GM18868 (cell line): ENCODE measurements around the gene SAP130.

Source experiments
- ATAC-seq: cut with Tn5 transposase; IDR thresholded peaks from one replicate; pipeline ENCODE4 v1.9.1; 2021; ENCODE audit warnings: mild to moderate bottlenecking, moderate library complexity; ENCODE audit not compliant: unreplicated experiment

SAP130 gene

GRCh38 chr2:128027801-128028667 lies at the start of gene SAP130:
Gene SAP130 (minus strand): TSS chr2:128028059. CDS start chr2:128026292, 1,767 bp downstream.
- peak; percentile 79 for ATAC-seq

GRCh38 chr2:128076461-128077106 lies 48.7 kb upstream of the SAP130 start:
- ATAC-seq, result no peak

- no peak for ATAC-seq
Observed at GRCh38 chr2:128073278-128073677, 45.4 kb upstream of the SAP130 start.

- ATAC-seq, result no peak
Observed at GRCh38 chr2:128069769-128070168, 41.9 kb upstream of the SAP130 start.

GRCh38 chr2:128064353-128064752 lies 36.5 kb upstream of the SAP130 start:
- ATAC-seq, result no peak

GRCh38 chr2:128062571-128062970 lies 34.7 kb upstream of the SAP130 start:
- no peak for ATAC-seq

- no peak for ATAC-seq
Observed at GRCh38 chr2:128058114-128058513, 30.3 kb upstream of the SAP130 start.

DNA sequence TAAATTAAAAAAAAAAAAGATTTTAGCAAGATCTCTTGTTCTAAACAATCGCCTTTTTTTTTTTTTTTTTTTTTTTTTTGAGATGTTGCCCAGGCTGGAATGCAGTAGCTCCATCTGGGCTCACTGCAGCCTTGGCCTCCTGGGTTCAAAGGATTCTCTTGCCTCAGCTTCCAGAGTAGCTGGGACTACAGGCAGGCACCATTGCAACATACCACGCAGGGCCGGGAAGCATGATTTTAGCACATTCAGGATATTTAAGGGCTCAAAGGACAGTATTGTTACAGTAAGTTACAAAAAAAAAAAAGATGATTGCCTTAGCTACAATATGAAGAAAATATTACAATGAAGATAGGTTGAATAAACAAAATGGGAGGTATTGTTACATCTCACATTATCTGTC lies 29.5 kb upstream of the SAP130 start:
- ATAC-seq, result no peak

DNA sequence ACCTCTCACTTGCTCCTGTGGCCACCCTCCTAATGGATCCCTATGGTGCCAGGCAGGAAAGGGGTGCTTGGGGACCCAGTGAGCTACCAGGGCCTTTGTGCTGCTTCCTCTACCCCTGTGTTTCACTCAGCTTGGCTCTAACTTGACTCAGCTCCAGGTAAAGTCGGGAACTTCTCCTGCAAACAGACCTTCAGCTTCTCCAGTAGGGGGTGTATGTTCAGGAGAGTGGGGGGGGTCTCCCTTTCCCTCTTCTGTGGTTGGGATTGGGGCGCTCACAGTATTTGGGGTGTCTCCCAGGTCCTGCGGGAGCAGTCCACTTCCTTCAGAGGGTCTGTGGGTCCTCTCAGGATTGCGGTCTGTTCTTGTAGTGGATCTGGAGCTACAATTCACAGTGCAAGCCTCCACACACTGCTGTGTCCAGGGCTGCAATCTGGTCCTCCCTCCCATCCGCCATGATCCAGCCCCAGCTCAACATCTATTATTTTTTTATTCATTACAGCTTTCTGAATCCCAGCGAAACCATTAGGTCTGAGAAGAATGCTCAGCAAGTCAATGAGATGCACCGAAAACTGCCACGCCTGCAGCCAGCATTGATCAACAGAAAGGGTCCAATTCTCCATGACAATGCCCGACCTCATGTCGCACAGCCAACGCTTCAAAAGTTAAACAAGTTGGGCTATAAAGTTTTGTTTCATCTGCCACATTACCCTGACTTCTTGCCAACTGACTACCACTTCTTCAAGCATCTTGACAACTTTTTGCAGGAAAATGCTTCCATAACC lies 26.4 kb upstream of the SAP130 start:
- ATAC-seq, result no peak

GRCh38 chr2:128053331-128053730 lies 25.5 kb upstream of the SAP130 start:
- no peak for ATAC-seq

DNA sequence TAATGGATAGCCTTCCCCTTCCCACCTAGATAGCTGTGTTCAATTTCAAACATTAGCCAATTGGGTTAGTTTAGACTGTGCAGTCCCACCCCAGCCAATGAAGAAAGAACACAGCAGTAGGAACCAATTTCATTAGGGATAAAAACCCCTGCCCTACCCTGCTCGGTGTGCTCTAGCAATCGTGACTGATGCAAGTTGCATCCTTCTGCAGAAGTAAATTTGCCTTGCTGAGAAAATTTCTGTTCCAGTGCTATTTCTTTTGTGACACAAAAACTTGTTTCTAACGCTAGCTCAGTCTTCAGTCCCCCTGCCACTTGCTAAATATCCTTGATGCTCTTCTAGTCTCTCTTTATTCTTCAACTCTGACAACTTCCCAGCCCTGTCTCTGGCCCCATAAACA lies 15.2 kb upstream of the SAP130 start:
- no peak for ATAC-seq

GRCh38 chr2:128041561-128041960 lies 13.7 kb upstream of the SAP130 start:
- no peak for ATAC-seq

DNA sequence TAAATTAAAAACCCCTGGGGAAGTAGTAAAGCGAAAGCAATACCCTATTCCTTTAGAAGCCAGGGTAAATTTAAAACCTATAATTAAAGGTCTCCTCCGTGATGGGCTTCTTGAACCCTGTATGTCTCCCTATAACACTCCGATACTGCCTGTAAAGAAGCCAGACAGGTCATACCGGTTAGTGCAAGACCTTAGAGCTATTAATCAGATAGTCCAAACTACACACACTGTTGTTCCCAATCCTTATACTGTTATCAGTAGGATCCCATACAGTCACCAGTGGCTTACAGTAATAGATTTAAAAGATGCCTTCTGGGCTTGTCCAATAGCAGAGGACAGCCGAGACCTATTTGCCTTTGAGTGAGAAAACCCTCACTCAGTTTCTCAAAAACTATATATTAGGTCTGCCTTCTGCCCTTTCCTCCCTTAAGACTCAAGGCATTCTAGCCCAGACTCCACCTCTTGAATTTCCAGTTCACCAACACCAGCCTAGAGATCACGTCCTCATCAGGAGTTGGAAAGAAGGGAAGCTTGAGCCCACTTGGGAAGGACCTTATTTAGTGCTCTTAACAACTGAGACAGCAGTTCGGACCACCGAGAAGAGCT lies 12.4 kb upstream of the SAP130 start:
- no peak for ATAC-seq

GRCh38 chr2:128039535-128039934 lies 11.7 kb upstream of the SAP130 start:
- no peak for ATAC-seq

DNA sequence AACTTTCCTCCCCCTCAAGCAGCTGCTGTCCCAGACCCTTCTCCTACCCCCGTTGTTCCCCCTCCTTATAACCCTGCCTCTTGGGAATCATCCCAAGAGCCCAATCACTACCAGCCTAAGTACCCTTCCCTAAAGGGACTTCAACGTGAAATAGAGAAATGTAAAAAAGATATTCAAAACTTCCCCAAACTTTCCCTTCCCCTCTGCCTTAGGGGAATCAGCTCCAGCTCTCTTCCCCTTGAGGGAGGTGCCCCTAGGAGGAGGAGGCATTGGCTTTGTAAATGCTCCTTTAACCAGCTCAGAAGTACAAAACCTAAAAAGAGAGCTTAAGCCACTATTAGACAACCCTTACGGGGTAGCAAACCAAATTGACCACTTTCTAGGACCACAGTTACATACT lies 10.6 kb upstream of the SAP130 start:
- no peak for ATAC-seq

GRCh38 chr2:128037649-128038048 lies 9.8 kb upstream of the SAP130 start:
- no peak for ATAC-seq

DNA sequence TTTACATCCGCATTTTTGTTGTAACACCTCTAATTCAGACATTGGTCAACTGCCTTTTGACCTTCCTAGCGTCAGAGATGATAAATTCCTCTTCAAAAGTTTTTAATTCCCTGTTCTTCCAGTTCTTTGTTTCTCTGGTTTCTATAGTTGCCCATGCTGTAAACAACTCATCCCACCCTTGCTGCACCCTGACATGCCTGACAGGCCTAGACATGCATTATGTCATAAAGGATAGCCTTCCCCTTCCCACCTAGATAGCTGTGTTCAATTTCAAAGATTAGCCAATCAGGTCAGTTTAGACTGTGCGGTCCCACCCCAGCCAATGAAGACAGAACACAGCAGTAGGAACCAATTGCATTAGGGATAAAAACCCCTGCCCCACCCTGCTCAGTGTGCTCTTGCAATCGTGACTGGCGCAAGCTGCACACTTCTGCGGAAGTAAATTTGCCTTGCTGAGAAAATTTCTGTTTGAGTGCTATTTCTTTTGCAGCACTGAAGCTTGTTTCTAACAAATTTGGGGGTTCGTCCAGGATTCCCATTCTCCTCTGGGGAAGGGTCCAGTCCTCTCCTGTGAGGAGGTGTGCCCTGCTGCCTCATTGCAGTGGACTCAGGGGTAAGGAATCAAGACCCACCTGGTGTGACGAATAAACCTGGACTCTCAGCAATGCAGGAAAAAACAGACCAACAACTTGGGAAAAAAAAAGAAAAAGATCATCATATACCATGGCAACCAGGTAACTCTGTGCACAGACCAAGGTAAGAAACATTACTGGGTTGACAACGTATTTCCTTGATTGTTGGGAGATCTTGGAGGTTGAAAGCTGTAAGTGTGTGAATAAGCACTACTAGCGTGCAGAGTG lies 9.1 kb upstream of the SAP130 start:
- ATAC-seq, result no peak

DNA sequence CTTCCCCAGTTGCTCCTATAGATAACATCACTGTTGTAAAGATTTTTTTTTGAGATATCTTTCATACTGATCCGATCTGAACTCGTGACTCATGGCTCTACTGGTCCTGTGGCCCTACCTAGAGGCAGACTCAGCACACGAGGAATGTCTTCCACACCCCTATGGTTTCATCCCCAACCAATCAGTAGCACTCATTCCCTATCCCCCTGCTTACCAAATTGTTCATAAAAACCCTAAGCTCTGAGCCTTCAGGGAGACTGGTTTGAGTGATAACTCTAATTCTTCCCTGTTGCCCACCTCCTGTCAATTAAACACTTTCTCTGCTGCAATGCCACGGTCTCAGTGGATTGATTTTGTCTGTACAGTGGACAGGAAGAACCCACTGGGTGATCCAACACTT lies 4.2 kb upstream of the SAP130 start:
- ATAC-seq, result no peak

GRCh38 chr2:128028668-128029054 lies 802 bp upstream of the SAP130 start:
- ATAC-seq, result no peak

- ATAC-seq, result peak; percentile 85
Observed at GRCh38 chr2:128027278-128027800, 520 bp downstream of the SAP130 start.
